Left lobe of liver (tissue), 2 donors: ENCODE data around the gene ADAM33. TPM values are rescaled to one million over a fixed set of nuclear protein-coding genes. Genes with fewer than 3 reads are reported as not detected.

Experiments used
- ATAC-seq: fragments of 200-7000 bp; cut with Tn5 transposase; one replicate; pipeline ENCODE4 v1.9.1; 2020; ENCODE audit warnings: mild to moderate bottlenecking, moderate library complexity
- DNase-seq: peaks from one replicate; pipeline ENCODE4 v3.0.0-alpha.2; 2020; ENCODE audit warnings: low spot score
- total RNA-seq: library from RNA; stranded (reverse); gene quantifications from one replicate; pipeline ENCODE4 v1.2.1, GENCODE V29; 2021
- donor health status: DM: no; HTN: no; CAD: no; lungs with moderate emphysema.
- donor health status: DM: no; HTN: yes; CAD: no.

ADAM33 gene
- total RNA-seq, 1 donor from 2014 or later: 0.48 TPM

- no peak for ATAC-seq
- DNase-seq: no peak
These were observed 25.7 kb upstream of the ADAM33 start for GRCh38 chr20:3707508-3707899.

GRCh38 chr20:3706774-3707507 is 25.1 kb upstream of the ADAM33 start:
- DNase-seq (no peak), ATAC-seq (peak; percentile 12)

GRCh38 chr20:3705970-3706739 is 24.3 kb upstream of the ADAM33 start:
- no peak for DNase-seq
- ATAC-seq: no peak

- ATAC-seq (no peak), DNase-seq (no peak)
These were observed 23.7 kb upstream of the ADAM33 start for GRCh38 chr20:3705491-3705969.

GRCh38 chr20:3704087-3704486 is 22.3 kb upstream of the ADAM33 start:
- ATAC-seq (no peak), DNase-seq (no peak)

GRCh38 chr20:3702611-3703391 is 21.0 kb upstream of the ADAM33 start:
- DNase-seq: no peak

GRCh38 chr20:3701061-3701998 is 19.5 kb upstream of the ADAM33 start:
- DNase-seq: no peak
- no peak for ATAC-seq

More at GRCh38 chr20:3702611-3703391, 21.0 kb upstream of the ADAM33 start:
- ATAC-seq: no peak

GRCh38 chr20:3699037-3699436 is 17.2 kb upstream of the ADAM33 start:
- no peak for ATAC-seq
- DNase-seq: no peak

GRCh38 chr20:3698591-3699001 is 16.8 kb upstream of the ADAM33 start:
- no peak for ATAC-seq
- no peak for DNase-seq

GRCh38 chr20:3697588-3698305 is 15.9 kb upstream of the ADAM33 start:
- ATAC-seq (no peak), DNase-seq (no peak)

- no peak for ATAC-seq
These were observed 15.2 kb upstream of the ADAM33 start for GRCh38 chr20:3696745-3697587.

GRCh38 chr20:3696200-3696599 is 14.4 kb upstream of the ADAM33 start:
- no peak for ATAC-seq

More at GRCh38 chr20:3696745-3697587, 15.2 kb upstream of the ADAM33 start:
- DNase-seq: no peak

GRCh38 chr20:3694864-3695263 is 13.1 kb upstream of the ADAM33 start:
- ATAC-seq (no peak), DNase-seq (no peak)

More at GRCh38 chr20:3696200-3696599, 14.4 kb upstream of the ADAM33 start:
- DNase-seq: no peak

GRCh38 chr20:3693376-3693775 is 11.6 kb upstream of the ADAM33 start:
- no peak for ATAC-seq
- DNase-seq: no peak

- ATAC-seq (no peak), DNase-seq (no peak)
These were observed 11.0 kb upstream of the ADAM33 start for GRCh38 chr20:3692706-3693294.

- DNase-seq (no peak), ATAC-seq (no peak)
These were observed 10.1 kb upstream of the ADAM33 start for GRCh38 chr20:3691897-3692296.

- ATAC-seq (no peak), DNase-seq (no peak)
These were observed 9.5 kb upstream of the ADAM33 start for GRCh38 chr20:3691306-3691705.

- no peak for DNase-seq
- ATAC-seq: no peak
These were observed 8.6 kb upstream of the ADAM33 start for GRCh38 chr20:3690413-3690812.
